Esophagus mucosa (tissue), 1 donor: Measurements from ENCODE around the gene WDFY1. TPM values are rescaled to one million over a fixed set of nuclear protein-coding genes. Genes with fewer than 3 reads are reported as not detected.

Experiments used
- ATAC-seq: fragments of 200-7000 bp; cut with Tn5 transposase; one replicate; pipeline ENCODE4 v1.9.1; 2020
- total RNA-seq: library from RNA; stranded (reverse); gene quantifications from one replicate; pipeline ENCODE4 v1.2.4, GENCODE V29; 2023
- donor health status: DM: yes; HTN: yes; CAD: no.

Gene WDFY1
- total RNA-seq, 1 donor from 2014 or later: 24.9 TPM

- peak; percentile 32 for ATAC-seq
Measured at GRCh38 chr2:223930103-223930976, 14.8 kb downstream of the WDFY1 start.

- ATAC-seq: no peak
Measured at GRCh38 chr2:223929571-223930102, 15.5 kb downstream of the WDFY1 start.

GRCh38 chr2:223928113-223929006 lies 16.8 kb downstream of the WDFY1 start:
- no peak for ATAC-seq

- ATAC-seq: no peak
Measured at GRCh38 chr2:223925106-223925505, 20.0 kb downstream of the WDFY1 start.

- no peak for ATAC-seq
Measured at GRCh38 chr2:223923976-223924375, 21.2 kb downstream of the WDFY1 start.

- ATAC-seq: no peak
Measured at GRCh38 chr2:223922308-223922707, 22.8 kb downstream of the WDFY1 start.

GRCh38 chr2:223921204-223921603 lies 23.9 kb downstream of the WDFY1 start:
- ATAC-seq: peak; percentile 32

GRCh38 chr2:223920109-223920508 lies 25.0 kb downstream of the WDFY1 start:
- ATAC-seq: no peak

GRCh38 chr2:223918671-223919134 lies 26.4 kb downstream of the WDFY1 start:
- ATAC-seq: no peak

- ATAC-seq: no peak
Measured at GRCh38 chr2:223916181-223916920, 28.8 kb downstream of the WDFY1 start.

- no peak for ATAC-seq
Measured at GRCh38 chr2:223915071-223915470, 30.1 kb downstream of the WDFY1 start.

GRCh38 chr2:223914324-223914723 lies 30.8 kb downstream of the WDFY1 start:
- ATAC-seq: no peak

- no peak for ATAC-seq
Measured at GRCh38 chr2:223909001-223909741, 36.0 kb downstream of the WDFY1 start.

GRCh38 chr2:223908304-223908998 lies 36.7 kb downstream of the WDFY1 start:
- ATAC-seq: no peak

- ATAC-seq: no peak
Measured at GRCh38 chr2:223905996-223906395, 39.1 kb downstream of the WDFY1 start.

GRCh38 chr2:223901854-223902253 lies 43.3 kb downstream of the WDFY1 start:
- ATAC-seq: peak; percentile 11

GRCh38 chr2:223901311-223901710 lies 43.8 kb downstream of the WDFY1 start:
- no peak for ATAC-seq

GRCh38 chr2:223900531-223900930 lies 44.6 kb downstream of the WDFY1 start:
- ATAC-seq: no peak

- no peak for ATAC-seq
Measured at GRCh38 chr2:223900066-223900465, 45.1 kb downstream of the WDFY1 start.

GRCh38 chr2:223897669-223898330 lies 47.3 kb downstream of the WDFY1 start:
- ATAC-seq: no peak
